Measurements from ENCODE around the gene TIGD4.
"Not testable (repeated sequence)": the region's sequence is repeated elsewhere in the genome, so short reads cannot be mapped to it uniquely, and the experiment has no call there.

TIGD4 gene

DNA sequence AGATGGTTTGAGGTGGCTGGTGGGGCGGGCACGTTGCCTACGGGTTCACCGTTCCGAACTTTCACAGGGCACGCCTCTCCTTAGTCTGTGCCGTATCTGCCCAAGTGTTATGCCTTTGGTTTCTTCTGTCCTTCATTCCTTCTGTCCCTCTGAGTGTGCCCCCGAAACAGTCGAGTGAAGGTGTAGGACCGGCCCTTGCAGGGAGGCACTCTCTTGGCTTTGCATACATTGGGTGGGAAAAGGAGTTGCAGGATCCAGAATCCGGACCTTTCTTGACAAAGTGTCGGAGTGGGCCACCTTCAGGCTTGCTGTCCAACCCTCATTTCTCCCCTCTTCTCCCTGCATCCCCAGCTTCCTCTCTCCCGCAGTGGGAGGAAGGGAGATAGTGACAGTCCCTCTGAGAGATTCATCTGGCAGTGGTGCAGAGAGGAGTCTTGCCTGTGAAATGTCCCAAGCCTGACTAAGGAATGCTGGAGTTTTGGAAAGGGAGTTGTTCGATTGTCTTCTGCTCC, 793 bp upstream of the TIGD4 start:
- DNase-seq (ENCODE audit: low read depth in 3 of 3) = no peak

- DNase-seq (ENCODE audit: low read depth in 3 of 3) = peak in 1 of 3 experiments; percentile 7
Measured at GRCh38 chr4:152778656-152779512, 646 bp downstream of the TIGD4 start.

DNA sequence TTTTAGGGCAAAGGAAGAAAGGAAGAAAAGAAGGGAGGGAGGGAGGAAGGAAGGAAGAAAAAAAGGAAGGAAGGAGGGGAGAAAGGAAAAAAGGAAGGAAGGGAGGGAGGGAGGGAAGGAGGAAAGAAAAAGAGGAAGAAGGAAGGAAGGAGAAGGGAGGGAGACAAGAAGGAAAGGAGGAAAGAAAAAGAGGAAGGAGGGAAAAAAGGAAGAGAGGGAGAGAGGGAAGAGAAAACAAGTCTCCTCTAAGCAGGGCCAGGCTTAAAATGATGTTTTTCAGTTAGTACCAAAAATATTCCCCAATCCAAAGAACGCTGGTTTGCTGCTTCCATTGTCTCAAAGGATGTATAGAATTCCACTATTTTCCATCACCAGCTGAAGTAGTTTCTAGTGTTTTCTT, 2.0 kb downstream of the TIGD4 start:
- no peak for DNase-seq (ENCODE audit: low read depth in 3 of 3)

GRCh38 chr4:152776352-152776751, 3.2 kb downstream of the TIGD4 start:
- no peak for DNase-seq (ENCODE audit: low read depth in 3 of 3)

GRCh38 chr4:152773953-152774352, 5.6 kb downstream of the TIGD4 start:
- DNase-seq (ENCODE audit: low read depth in 3 of 3) = no peak

- DNase-seq (ENCODE audit: low read depth in 3 of 3) = no peak
Measured at GRCh38 chr4:152773339-152773738, 6.2 kb downstream of the TIGD4 start.

DNA sequence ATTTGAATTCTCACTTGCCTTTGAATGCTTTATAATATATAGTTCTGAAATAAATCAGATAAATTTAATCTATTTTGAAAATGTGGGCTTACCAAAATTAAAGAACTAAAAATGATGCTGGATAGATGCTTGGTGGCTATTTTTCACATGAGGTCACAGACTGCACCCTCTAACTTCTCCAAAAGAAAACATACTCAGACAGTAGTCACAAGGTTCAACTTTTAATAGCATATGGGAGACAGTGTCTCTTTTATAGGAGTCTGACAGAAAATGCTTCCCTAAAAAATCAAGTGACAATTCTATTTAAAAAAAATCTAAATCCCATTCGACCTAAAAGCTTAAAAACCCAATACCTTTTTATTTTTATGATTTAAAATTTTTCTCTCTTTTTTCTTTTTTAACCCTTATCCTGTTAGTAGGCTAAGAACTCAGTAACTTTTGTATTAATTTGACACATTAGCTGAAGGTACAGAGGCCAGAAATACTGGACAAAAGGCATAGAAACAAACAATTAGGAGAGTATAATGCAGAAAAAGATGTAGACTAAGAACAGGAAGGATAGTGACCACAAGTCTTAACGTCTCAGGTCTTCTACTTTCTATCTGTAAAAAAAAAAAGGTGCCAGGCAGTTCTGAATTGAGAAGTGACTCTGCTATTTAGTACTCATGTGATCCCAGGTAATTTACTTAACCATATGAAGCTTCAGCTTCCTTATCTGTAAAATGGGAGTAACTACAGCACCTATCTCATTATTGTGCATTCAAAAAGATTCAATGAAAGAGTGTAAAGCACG, 7.6 kb downstream of the TIGD4 start:
- no peak for DNase-seq (ENCODE audit: low read depth in 3 of 3)

DNA sequence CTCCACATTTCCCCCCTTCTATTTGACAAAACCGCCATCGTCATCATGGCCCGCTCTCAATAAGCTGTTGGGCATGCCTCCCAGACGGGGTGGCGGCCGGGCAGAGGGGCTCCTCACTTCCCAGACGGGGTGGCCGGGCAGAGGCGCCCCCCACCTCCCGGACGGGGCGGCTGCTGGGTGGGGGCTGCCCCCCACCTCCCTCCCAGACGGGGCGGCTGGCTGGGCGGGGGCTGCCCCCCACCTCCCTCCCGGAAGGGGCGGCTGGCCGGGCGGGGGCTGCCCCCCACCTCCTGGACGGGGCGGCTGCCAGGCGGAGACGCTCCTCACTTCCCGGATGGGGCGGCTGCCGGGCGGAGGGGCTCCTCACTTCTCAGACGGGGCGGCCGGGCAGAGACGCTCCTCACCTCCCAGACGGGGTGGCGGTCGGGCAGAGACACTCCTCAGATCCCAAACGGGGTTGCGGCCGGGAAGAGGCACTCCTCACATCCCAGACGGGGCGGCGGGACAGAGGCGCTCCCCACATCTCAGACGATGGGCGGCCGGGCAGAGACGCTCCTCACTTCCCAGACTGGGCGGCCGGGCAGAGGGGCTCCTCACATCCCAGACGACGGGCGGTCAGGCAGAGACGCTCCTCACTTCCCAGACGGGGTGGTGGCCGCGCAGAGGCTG, 14.3 kb downstream of the TIGD4 start:
- DNase-seq (ENCODE audit: low read depth in 3 of 3) = not testable (repeated sequence)

DNA sequence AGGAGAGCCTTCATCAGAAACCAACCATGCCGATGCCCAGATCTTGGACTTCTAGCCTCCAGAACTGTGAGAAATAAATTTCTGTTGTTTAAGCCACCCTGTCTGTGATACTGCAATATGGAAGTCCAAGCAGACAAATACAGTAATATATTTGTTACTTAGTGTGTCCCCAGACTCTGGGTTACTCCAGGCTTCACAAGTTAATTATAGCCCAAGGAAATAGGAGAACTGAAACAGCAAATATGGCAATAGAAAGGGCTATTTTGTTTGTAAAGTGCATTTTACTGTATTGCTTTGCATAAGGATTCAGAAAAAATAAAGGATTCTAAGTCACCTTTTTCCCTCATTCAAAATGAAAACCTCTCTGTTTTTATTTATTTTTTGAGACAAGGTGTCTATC, 15.7 kb downstream of the TIGD4 start:
- DNase-seq (ENCODE audit: low read depth in 3 of 3) = no peak

- DNase-seq (ENCODE audit: low read depth in 3 of 3) = no peak
Measured at GRCh38 chr4:152748619-152749018, 30.9 kb downstream of the TIGD4 start.

DNA sequence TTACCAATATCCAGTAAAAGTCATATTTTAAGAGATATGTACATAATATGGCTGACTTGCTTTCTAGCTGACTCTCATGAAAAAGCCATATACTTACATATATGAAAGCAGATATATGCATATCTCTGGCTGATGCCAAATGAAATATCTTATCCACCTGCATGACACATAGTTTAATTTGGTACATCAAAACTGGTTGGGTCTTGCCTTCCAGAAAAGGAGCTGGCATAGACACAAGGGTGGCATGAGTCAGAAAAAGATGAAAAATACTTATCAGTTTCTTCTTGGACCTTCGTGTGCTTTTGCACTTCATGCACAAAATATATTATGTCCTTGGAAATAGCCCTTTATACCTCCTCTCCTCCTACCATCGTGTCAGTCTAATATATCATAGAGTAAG, 32.1 kb downstream of the TIGD4 start:
- no peak for DNase-seq (ENCODE audit: low read depth in 3 of 3)

DNA sequence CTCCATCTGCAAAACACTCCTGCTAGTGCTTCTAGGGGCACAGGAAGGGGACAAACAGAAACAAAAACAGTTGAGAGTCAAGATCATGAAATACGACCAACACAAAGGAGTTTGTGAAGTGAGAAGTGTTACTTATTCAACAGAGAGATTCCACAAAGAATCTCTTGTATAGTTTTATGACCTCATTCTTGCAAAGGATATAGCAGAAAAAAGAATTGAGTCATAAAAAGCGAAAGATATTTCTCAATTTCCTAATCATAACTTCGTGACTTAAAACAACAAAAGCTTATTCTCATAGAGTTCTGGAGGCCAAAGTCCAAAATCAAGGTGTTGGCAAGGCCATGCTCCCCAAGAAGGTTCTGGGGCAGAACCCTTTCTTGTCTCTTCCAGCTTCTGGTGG, 40.7 kb downstream of the TIGD4 start:
- no peak for DNase-seq (ENCODE audit: low read depth in 3 of 3)

GRCh38 chr4:152735906-152736305, 43.6 kb downstream of the TIGD4 start:
- no peak for DNase-seq (ENCODE audit: low read depth in 3 of 3)

- DNase-seq (ENCODE audit: low read depth in 3 of 3) = no peak
Measured at GRCh38 chr4:152735396-152735859, 44.1 kb downstream of the TIGD4 start.

GRCh38 chr4:152734699-152735050, 44.9 kb downstream of the TIGD4 start:
- no peak for DNase-seq (ENCODE audit: low read depth in 3 of 3)

DNA sequence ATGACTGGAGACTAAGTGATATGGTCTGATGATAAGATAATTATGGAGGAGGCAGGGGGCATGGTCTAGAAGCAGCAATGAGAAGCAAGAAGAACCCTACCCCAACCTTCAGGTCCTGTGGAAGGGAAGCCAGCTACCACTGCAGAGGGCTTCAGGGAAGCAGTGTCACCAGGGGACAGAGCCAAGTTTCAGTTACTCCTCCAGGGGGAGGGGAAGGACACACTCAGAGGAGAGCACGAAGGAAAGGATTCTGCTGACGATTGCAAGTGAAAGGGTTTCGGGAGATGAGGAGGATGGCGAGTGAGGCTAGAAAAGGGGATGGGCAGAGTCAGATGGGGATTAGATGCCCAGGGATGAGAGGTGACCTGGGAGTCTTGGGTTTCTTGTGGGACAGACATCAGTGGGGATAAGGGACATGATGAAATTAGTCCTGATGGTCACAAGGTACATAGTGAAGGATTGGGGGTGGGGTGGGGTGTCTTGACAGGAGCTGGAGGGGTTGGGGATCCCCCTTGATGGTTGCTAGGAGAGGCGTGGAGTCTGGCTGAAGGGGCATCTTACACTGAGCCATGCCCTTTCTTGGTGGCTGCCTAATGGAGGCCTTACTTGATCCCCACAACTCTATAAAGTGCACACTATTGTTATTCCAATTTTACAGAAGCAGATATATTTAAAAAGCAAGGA, 45.4 kb downstream of the TIGD4 start:
- DNase-seq (ENCODE audit: low read depth in 3 of 3) = no peak

DNA sequence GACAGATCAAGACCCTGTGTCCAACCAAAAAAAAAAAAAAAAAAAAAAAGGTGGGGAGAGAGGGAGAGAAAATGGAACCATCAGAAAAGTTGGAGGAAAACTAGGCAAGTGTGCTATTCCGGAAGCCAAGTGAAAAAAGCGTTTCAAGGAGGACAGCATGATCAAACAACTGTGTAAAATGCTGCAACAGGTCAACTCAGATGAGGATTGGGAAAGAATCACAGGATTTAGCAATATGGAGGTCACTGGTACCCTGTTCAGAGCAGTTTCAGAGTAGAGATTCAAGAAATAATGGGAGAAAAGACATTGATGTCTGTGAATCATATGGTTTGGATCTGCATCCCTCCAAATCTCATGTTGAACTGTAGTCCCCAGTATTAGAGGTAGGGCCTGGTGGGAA, 47.5 kb downstream of the TIGD4 start:
- no peak for DNase-seq (ENCODE audit: low read depth in 3 of 3)

DNA sequence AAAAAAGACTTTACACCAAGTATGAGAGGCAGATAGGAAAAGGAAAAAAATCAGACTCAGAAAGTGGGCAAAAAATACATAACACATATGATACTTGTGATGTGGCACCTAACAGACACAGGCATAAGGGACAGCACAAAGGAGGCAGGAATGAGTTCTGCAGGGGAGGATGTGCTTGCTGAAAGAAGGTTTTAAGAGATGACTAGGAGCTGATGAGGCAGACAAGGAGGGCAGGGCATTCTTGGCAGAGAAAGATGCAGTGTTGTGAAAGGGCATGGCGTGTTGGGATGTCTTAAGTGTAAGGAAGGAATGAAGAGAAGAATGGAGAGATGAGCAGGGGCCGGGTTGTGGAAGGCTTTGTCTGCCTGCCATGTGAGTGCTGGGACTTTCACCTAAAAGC, 50.1 kb downstream of the TIGD4 start:
- no peak for DNase-seq (ENCODE audit: low read depth in 3 of 3)

DNA sequence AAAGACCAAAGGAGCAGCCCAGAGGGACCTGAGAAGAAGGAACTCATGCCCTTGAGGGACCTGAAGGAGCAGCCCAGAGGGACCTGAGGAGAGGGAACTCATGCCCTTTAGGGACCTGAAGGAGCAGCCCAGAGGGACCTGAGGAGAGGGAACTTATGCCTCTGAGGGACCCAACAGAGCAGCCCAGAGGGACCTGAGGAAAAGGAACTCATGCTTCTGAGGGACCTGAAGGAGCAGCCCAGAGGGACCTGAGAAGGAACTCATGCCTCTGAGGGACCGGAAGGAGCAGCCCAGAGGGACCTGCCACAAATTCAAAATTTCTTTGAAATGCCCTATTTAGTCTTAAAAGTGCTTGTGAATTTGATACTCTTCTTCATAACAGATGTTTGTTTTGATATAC, 51.2 kb downstream of the TIGD4 start:
- no peak for DNase-seq (ENCODE audit: low read depth in 3 of 3)

GRCh38 chr4:152727784-152728183, 51.7 kb downstream of the TIGD4 start:
- DNase-seq (ENCODE audit: low read depth in 3 of 3) = no peak

DNA sequence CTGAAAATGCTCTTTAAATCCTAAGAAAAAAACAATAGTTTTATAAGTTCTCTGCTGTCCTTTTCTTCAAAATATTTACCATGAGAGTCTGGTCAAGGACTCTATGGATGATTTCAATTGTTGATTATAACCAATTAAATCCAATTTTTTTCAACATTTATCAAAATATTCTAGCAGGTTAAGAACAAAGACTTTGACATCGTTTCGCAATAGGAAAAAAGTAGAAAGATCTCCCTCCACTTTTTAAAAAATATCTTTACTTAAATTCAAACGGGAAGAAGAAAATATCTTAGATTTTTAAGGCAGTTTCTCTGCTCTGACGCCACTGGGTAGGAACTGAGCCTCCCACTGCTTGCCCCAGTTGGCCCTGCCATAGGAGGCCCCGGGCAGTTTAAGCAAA, 55.0 kb downstream of the TIGD4 start:
- no peak for DNase-seq (ENCODE audit: low read depth in 3 of 3)

GRCh38 chr4:152723236-152723635, 56.3 kb downstream of the TIGD4 start:
- DNase-seq (ENCODE audit: low read depth in 3 of 3) = no peak
